ENCODE results near the gene NDUFB4.

DNA sequence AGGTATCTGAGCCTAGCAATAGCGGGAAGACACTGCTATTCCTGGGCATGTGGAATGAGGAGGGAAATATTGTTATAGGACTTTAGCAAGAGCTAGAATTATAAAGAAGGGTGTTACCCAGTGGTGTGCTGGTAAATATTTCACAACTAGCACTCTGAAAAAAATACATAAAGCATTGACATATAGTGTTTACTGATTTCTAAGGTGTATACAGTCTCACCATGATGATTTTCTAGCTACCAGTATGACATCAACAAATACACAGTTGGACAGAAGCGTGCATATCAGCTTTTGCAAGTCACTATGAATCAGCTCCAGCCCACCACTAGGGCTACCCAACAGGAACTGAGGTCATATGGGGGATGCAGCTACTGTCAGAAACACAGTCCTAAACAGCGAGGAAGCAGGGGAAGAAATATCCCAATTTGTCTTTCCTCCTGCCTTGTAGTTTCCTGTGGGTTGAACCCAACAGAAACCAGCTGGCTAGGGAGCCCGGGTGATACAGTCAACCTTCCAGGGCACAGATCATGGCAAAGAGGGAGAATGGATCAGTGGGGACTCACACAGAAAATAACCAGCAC is 46.3 kb downstream of the NDUFB4 start:
- TF ChIP-seq, protein P1, sequence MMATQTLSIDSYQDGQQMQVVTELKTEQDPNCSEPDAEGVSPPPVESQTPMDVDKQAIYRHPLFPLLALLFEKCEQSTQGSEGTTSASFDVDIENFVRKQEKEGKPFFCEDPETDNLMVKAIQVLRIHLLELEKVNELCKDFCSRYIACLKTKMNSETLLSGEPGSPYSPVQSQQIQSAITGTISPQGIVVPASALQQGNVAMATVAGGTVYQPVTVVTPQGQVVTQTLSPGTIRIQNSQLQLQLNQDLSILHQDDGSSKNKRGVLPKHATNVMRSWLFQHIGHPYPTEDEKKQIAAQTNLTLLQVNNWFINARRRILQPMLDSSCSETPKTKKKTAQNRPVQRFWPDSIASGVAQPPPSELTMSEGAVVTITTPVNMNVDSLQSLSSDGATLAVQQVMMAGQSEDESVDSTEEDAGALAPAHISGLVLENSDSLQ (IDR thresholded peaks at IDR 0.05), result no peak
- no peak for TF ChIP-seq SUZ12 (IDR thresholded peaks at IDR 0.05)
